ENCODE measurements around the gene UGT1A1.

UGT1A1 gene

GRCh38 chr2:233772583-233772982 is 12.5 kb downstream of the UGT1A1 start:
- TF ChIP-seq CTCF (IDR thresholded peaks at IDR 0.05) = no peak
- TF ChIP-seq ZFX (IDR thresholded peaks at IDR 0.05; ENCODE audit: borderline replicate concordance) = no peak
- no peak overlapping the region for H3K27ac ChIP-seq

- TF ChIP-seq ZFX (IDR thresholded peaks at IDR 0.05; ENCODE audit: borderline replicate concordance) = no peak
- TF ChIP-seq CTCF (IDR thresholded peaks at IDR 0.05) = no peak
- H3K27ac ChIP-seq = no peak overlapping the region
These were observed 13.8 kb downstream of the UGT1A1 start for GRCh38 chr2:233773854-233774253.

GRCh38 chr2:233775414-233775813 is 15.3 kb downstream of the UGT1A1 start:
- TF ChIP-seq ZFX (IDR thresholded peaks at IDR 0.05; ENCODE audit: borderline replicate concordance) (no peak), CTCF (IDR thresholded peaks at IDR 0.05) (no peak)
- H3K27ac ChIP-seq = no peak overlapping the region

GRCh38 chr2:233778030-233778429 is 18.0 kb downstream of the UGT1A1 start, which contains the start of gene MROH2A:
Gene MROH2A (plus strand): TSS chr2:233778330. CDS start chr2:233779359, 1,029 bp downstream.
- TF ChIP-seq CTCF (IDR thresholded peaks at IDR 0.05) = no peak
- TF ChIP-seq ZFX (IDR thresholded peaks at IDR 0.05; ENCODE audit: borderline replicate concordance) = no peak
- H3K27ac ChIP-seq = no peak within 1 kb of the TSS

GRCh38 chr2:233779722-233780121 is 19.7 kb downstream of the UGT1A1 start:
- no peak for TF ChIP-seq ZFX (IDR thresholded peaks at IDR 0.05; ENCODE audit: borderline replicate concordance)
- TF ChIP-seq CTCF (IDR thresholded peaks at IDR 0.05) = no peak
- no peak overlapping the region for H3K27ac ChIP-seq

GRCh38 chr2:233780771-233781170 is 20.7 kb downstream of the UGT1A1 start:
- TF ChIP-seq ZFX (IDR thresholded peaks at IDR 0.05; ENCODE audit: borderline replicate concordance) (no peak), CTCF (IDR thresholded peaks at IDR 0.05) (no peak)
- H3K27ac ChIP-seq = no peak overlapping the region

- H3K27ac ChIP-seq = no peak overlapping the region
- no peak for TF ChIP-seq ZFX (IDR thresholded peaks at IDR 0.05; ENCODE audit: borderline replicate concordance)
- no peak for TF ChIP-seq CTCF (IDR thresholded peaks at IDR 0.05)
These were observed 29.5 kb downstream of the UGT1A1 start for GRCh38 chr2:233789554-233789953.
